NCI-H2171 treated with DMSO at 0.1 percent for 48 hours (cell line): Measurements from ENCODE around the gene EHBP1L1.
"Not testable (repeated sequence)": the region's sequence is repeated elsewhere in the genome, so short reads cannot be mapped to it uniquely, and the experiment has no call there.

ENCODE experiments used
- DNase-seq: peaks from one replicate; lab custom pipeline; 2025; lab: John Stamatoyannopoulos, UW

Gene EHBP1L1

DNA sequence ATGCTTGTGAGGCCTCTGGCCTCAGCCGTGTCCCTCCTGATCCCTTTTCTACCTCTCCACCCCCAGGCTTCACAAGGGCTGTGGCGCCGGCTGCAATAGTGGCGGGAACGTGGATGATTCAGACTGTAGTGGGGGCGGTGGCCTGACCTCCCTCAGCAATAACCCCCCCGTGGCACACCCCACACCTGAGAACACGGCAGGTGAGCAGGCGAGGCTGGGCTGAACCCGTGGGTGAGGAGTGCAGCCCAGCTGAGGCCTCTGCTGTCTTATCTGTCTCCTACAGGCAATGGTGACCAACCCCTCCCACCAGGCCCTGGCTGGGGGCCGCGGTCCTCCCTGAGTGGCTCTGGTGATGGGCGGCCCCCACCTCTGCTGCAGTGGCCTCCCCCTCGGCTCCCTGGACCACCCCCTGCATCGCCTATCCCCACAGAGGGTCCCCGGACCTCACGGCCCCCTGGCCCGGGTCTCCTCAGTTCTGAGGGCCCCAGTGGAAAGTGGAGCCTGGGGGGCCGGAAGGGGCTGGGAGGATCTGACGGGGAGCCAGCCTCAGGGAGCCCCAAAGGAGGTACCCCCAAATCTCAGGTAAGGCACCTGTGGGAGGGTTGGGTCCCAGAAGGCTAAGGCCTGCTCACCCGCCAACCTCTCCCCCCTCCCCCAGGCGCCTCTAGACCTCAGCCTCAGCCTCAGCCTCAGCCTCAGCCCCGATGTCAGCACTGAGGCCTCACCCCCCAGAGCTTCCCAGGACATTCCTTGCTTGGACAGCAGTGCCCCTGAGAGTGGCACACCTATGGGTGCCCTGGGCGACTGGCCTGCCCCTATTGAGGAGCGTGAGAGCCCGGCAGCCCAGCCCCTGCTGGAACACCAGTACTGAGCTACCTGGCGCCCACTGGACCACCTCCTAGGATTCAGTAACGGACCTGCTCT lies 60.5 kb downstream of the EHBP1L1 start:
- DNase-seq, result no peak

DNA sequence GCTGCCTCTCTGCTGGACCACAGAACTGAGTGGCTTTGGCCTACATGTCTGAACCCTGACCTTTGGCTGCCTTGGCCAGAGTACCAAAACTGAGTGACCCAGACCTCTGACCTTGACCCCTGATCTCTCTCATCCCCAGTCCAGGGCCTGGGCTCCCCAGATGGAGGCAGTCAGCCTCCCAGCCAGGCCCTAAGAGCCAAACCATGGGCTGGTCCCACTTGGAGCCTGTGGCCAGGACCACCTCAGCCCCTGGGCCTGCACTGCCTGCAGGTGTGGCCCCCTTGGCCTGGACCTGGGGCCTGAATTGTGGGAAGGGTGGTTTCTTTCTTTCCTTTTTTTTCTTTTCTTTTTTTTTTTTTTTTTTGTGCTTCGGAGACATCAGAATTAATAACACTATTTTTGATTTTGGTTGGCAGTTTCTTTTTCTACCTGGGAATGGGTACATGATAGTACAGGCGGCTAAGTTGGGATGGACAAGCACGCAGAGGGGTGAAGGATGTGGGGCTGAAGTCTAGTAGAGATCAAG lies 61.2 kb downstream of the EHBP1L1 start:
- DNase-seq, result no peak

DNA sequence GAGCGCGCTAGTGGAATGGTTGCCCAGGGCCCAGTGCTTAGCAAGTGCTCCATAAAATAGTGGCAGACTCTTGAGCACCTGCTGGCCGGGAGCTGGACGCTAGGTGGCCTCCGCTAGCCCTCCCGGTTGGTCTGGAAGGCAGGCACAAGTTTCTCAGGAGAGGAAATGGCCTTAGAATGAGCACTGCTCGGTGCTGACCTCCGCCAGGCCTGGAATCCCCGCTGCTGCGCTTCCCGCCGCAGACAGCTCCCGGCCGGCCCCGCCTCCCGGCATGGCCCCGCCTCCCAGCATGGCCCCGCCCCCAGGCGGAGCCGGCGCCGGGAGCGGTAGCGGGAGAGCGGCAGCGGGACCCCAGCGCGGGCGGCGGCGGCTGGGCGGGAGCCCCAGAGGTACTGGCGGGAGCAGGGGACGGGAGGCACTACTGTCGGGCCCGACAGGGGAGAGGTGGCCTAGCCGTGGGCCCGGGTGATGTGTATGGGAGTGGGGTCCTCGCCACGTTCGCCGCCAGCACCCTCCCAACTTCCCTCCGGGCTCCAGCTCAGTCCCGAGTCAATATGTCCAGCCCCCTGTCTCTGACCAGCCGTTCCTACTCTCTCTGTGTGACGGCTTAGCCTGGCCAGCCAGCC lies 62.1 kb downstream of the EHBP1L1 start, which contains the start of gene SIPA1:
TSS of gene SIPA1 (plus strand) at position 308 of the 626 bp plus-strand sequence. CDS start 2,821 bp downstream, outside the sequence.
- peak; percentile 64 for DNase-seq

DNA sequence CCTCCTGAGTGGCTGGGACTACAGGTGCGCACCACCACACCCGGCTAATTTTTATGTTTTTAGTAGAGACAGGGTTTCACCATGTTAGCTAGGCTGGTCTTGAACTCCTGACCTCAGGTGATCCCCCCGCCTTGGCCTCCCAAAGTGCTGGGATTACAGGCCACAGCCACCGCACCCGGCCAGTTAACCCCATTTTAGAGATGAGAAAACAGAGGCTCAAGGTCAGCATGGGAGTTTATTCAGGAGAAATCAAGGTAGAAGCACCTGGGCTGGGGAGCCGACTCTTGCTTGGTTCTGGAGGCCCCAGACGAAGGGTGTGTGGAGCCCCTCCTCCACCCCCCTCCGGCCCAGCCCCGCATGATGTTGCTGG lies 63.4 kb downstream of the EHBP1L1 start:
- not testable (repeated sequence) for DNase-seq

DNA sequence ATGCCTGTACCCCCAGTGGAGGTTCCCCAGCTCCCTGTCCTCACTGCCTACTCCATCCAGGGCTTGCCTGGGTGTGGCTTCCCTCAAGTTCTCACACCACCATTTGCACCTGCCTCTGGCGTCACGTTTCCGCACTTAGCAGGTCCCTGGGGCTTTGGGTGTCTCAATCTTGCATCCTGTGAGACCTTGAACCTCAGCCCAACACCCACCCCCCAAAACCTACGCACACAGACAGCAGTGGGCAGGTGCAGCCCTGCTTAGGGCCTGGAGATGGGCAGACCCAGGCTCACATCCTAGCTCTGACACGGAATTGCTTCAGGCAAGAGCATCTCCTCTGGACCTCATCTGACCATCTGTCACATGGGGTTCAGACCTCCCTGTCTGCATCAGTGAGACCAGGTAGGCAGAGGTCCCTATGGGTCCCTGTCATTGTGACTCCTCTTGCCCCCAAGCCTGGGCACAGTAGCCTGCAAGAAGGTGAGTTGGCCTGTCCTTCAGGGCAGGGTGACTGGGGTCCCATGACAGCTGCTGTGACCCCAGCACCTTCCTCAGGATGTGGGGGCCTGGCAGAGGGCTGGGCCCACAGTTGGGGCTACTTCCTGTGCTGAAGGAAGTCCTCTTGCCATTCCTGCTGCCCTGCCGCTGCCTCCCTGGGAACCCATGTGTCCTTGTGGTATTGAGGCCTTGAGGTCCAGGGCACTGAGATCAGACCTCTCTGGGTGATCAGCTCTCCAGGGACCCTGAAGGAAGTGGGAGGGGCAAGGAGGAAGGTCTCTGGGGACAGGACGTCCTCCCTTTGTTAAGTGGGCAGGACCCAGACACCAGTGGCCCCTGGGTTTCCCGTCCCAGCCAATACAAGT lies 64.0 kb downstream of the EHBP1L1 start:
- DNase-seq, result peak; percentile 7

DNA sequence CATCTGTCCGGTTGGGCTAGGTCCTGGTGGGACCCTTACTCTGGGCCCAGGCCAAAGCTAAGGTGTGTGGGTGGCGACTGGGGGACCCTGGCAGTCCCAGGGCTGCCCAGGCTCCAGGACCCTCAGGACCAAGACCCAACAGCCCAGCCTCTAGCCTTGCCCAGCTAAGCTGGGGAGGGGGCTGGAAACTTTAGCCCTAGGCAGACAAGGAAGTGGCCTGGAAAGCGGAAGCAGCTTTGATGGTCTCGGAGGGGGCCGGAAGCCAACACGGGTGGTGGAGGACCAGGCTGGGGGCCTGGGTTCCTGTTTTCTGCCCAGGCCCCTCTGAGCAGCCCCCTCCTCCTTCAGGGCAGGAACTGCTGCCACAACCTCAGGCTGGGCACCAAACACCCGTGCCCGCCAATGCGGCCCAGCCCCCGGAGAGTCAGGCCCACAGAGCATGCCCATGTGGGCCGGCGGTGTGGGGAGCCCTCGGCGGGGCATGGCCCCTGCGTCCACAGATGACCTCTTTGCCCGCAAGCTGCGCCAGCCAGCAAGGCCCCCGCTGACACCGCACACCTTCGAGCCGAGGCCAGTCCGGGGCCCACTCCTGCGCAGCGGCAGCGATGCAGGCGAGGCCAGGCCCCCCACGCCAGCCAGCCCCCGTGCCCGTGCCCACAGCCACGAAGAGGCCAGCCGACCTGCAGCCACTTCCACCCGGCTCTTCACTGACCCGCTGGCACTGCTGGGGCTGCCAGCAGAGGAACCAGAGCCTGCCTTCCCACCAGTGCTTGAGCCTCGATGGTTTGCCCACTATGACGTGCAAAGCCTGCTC lies 64.8 kb downstream of the EHBP1L1 start:
- no peak for DNase-seq

DNA sequence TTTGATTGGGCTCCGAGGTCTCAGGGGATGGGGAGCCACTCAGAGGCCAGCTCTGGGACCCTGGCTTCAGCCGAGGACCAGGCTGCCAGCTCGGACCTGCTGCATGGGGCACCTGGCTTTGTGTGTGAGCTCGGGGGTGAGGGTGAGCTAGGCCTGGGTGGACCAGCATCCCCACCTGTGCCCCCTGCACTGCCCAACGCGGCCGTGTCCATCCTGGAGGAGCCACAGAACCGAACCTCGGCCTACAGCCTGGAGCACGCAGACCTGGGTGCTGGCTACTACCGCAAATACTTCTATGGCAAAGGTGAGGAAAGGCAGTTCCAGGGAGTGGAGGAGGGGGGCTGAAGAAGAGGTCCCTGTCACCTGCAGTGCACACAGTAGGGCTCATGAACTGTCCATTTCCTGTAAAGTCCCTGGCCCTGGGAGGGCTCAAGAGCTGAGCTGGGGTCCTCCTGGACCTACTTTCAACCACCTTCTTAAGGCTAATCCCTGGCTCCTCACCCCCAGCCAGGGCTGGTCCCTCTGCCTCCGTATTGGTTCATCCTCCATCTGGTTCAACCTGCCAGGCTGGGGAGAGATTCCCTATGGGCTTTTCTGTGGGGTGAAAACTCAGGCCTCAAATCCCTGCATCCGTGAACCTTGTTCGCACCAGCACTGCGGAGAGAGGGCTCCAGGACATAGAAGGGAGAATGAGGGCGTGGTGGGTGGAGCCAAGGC lies 65.6 kb downstream of the EHBP1L1 start:
- no peak for DNase-seq
